Measurements from ENCODE around the gene SORCS2.
"Not testable (repeated sequence)": the region's sequence is repeated elsewhere in the genome, so short reads cannot be mapped to it uniquely, and the experiment has no call there.

The SORCS2 gene

GRCh38 chr4:7572894-7573293 is 380.6 kb downstream of the SORCS2 start:
- WGBS = 92% methylated on average over 7 of the region's 7 CpGs
- Histone ChIP-seq H3K9ac (ENCODE audit: low read depth, low read length) (no peak overlapping the region), H3K27me3 (ENCODE audit: insufficient read depth, low read length) (no peaks in the 10 kb centered on the region), H3K27ac (ENCODE audit: low read depth, low read length) (no peak overlapping the region), H3K36me3 (ENCODE audit: insufficient read depth, low read length) (no peaks in the 10 kb centered on the region), H3K9me3 (ENCODE audit: insufficient read depth, low read depth, low read length) (peaks cover 15% of the 10 kb centered on the region; the same call in 1 of the 2 replicates), H3K4me3 (ENCODE audit: low read length) (no peak overlapping the region), H3K4me1 (ENCODE audit: insufficient read depth, low read length) (no peaks in the 10 kb centered on the region)

GRCh38 chr4:7573576-7574091 is 381.3 kb downstream of the SORCS2 start:
- no peaks in the 10 kb centered on the region for H3K4me1 ChIP-seq (ENCODE audit: insufficient read depth, low read length)
- WGBS = 88% methylated on average over 9 of the region's 9 CpGs
- H3K36me3 ChIP-seq (ENCODE audit: insufficient read depth, low read length) = no peaks in the 10 kb centered on the region
- H3K9me3 ChIP-seq (ENCODE audit: insufficient read depth, low read depth, low read length) = peaks cover 21% of the 10 kb centered on the region
- no peak overlapping the region for H3K27ac ChIP-seq (ENCODE audit: low read depth, low read length)
- H3K4me3 ChIP-seq (ENCODE audit: low read length) = no peak overlapping the region
- H3K9ac ChIP-seq (ENCODE audit: low read depth, low read length) = no peak overlapping the region
- H3K27me3 ChIP-seq (ENCODE audit: insufficient read depth, low read length) = no peaks in the 10 kb centered on the region

- H3K9me3 ChIP-seq (ENCODE audit: insufficient read depth, low read depth, low read length) = peaks cover 26% of the 10 kb centered on the region
- H3K36me3 ChIP-seq (ENCODE audit: insufficient read depth, low read length) = no peaks in the 10 kb centered on the region
- no peak overlapping the region for H3K9ac ChIP-seq (ENCODE audit: low read depth, low read length)
- no peak overlapping the region for H3K27ac ChIP-seq (ENCODE audit: low read depth, low read length)
- no peaks in the 10 kb centered on the region for H3K27me3 ChIP-seq (ENCODE audit: insufficient read depth, low read length)
- no peak overlapping the region for H3K4me3 ChIP-seq (ENCODE audit: low read length)
- 75% methylated on average over 11 of the region's 11 CpGs for WGBS
- no peaks in the 10 kb centered on the region for H3K4me1 ChIP-seq (ENCODE audit: insufficient read depth, low read length)
These were observed 382.1 kb downstream of the SORCS2 start for GRCh38 chr4:7574287-7575014.

- Histone ChIP-seq H3K9ac (ENCODE audit: low read depth, low read length) (no peak overlapping the region), H3K36me3 (ENCODE audit: insufficient read depth, low read length) (no peaks in the 10 kb centered on the region), H3K27ac (ENCODE audit: low read depth, low read length) (no peak overlapping the region), H3K9me3 (ENCODE audit: insufficient read depth, low read depth, low read length) (peaks cover 29% of the 10 kb centered on the region), H3K4me1 (ENCODE audit: insufficient read depth, low read length) (no peaks in the 10 kb centered on the region), H3K4me3 (ENCODE audit: low read length) (no peak overlapping the region), H3K27me3 (ENCODE audit: insufficient read depth, low read length) (no peaks in the 10 kb centered on the region)
- WGBS = 94% methylated on average over 4 of the region's 6 CpGs
These were observed 383.1 kb downstream of the SORCS2 start for GRCh38 chr4:7575426-7575825.

GRCh38 chr4:7577361-7578039 is 385.2 kb downstream of the SORCS2 start:
- H3K9me3 ChIP-seq (ENCODE audit: insufficient read depth, low read depth, low read length) = peaks cover 29% of the 10 kb centered on the region

GRCh38 chr4:7581477-7581876 is 389.1 kb downstream of the SORCS2 start:
- Histone ChIP-seq H3K9me3 (ENCODE audit: insufficient read depth, low read depth, low read length) (peaks cover 27% of the 10 kb centered on the region), H3K27me3 (ENCODE audit: insufficient read depth, low read length) (no peaks in the 10 kb centered on the region), H3K4me3 (ENCODE audit: low read length) (no peak overlapping the region), H3K27ac (ENCODE audit: low read depth, low read length) (no peak overlapping the region), H3K4me1 (ENCODE audit: insufficient read depth, low read length) (no peaks in the 10 kb centered on the region), H3K9ac (ENCODE audit: low read depth, low read length) (no peak overlapping the region), H3K36me3 (ENCODE audit: insufficient read depth, low read length) (no peaks in the 10 kb centered on the region)
- 46% methylated on average over 8 of the region's 8 CpGs for WGBS

More at GRCh38 chr4:7577361-7578039, 385.2 kb downstream of the SORCS2 start:
- not testable (repeated sequence) for H3K9ac ChIP-seq (ENCODE audit: low read depth, low read length); H3K4me3 ChIP-seq (ENCODE audit: low read length); H3K27me3 ChIP-seq (ENCODE audit: insufficient read depth, low read length); H3K4me1 ChIP-seq (ENCODE audit: insufficient read depth, low read length); H3K27ac ChIP-seq (ENCODE audit: low read depth, low read length); H3K36me3 ChIP-seq (ENCODE audit: insufficient read depth, low read length)
- WGBS = 87% methylated on average over 11 of the region's 11 CpGs

GRCh38 chr4:7582313-7583097 is 390.2 kb downstream of the SORCS2 start:
- Histone ChIP-seq H3K27ac (ENCODE audit: low read depth, low read length) (no peak overlapping the region), H3K27me3 (ENCODE audit: insufficient read depth, low read length) (no peaks in the 10 kb centered on the region), H3K9me3 (ENCODE audit: insufficient read depth, low read depth, low read length) (peaks cover 17% of the 10 kb centered on the region), H3K4me1 (ENCODE audit: insufficient read depth, low read length) (no peaks in the 10 kb centered on the region), H3K36me3 (ENCODE audit: insufficient read depth, low read length) (no peaks in the 10 kb centered on the region), H3K4me3 (ENCODE audit: low read length) (no peak overlapping the region), H3K9ac (ENCODE audit: low read depth, low read length) (no peak overlapping the region)
- WGBS = 94% methylated on average over 16 of the region's 16 CpGs

- H3K4me3 ChIP-seq (ENCODE audit: low read length) = no peak overlapping the region
- H3K36me3 ChIP-seq (ENCODE audit: insufficient read depth, low read length) = no peaks in the 10 kb centered on the region
- no peak overlapping the region for H3K9ac ChIP-seq (ENCODE audit: low read depth, low read length)
- 100% methylated on average over 1 of the region's 1 CpG for WGBS
- no peak overlapping the region for H3K27ac ChIP-seq (ENCODE audit: low read depth, low read length)
- H3K9me3 ChIP-seq (ENCODE audit: insufficient read depth, low read depth, low read length) = peaks cover 4% of the 10 kb centered on the region; the same call in 1 of the 2 replicates
- no peaks in the 10 kb centered on the region for H3K4me1 ChIP-seq (ENCODE audit: insufficient read depth, low read length)
- no peaks in the 10 kb centered on the region for H3K27me3 ChIP-seq (ENCODE audit: insufficient read depth, low read length)
These were observed 391.8 kb downstream of the SORCS2 start for GRCh38 chr4:7584098-7584497.

- 95% methylated on average over 9 of the region's 9 CpGs for WGBS
- H3K27ac ChIP-seq (ENCODE audit: low read depth, low read length) = no peak overlapping the region
- H3K36me3 ChIP-seq (ENCODE audit: insufficient read depth, low read length) = no peaks in the 10 kb centered on the region
- H3K4me3 ChIP-seq (ENCODE audit: low read length) = no peak overlapping the region
- no peaks in the 10 kb centered on the region for H3K27me3 ChIP-seq (ENCODE audit: insufficient read depth, low read length)
- peaks cover under 1% of the 10 kb centered on the region; the same call in 1 of the 2 replicates for H3K9me3 ChIP-seq (ENCODE audit: insufficient read depth, low read depth, low read length)
- no peaks in the 10 kb centered on the region for H3K4me1 ChIP-seq (ENCODE audit: insufficient read depth, low read length)
- no peak overlapping the region for H3K9ac ChIP-seq (ENCODE audit: low read depth, low read length)
These were observed 392.3 kb downstream of the SORCS2 start for GRCh38 chr4:7584606-7585159.

- H3K27ac ChIP-seq (ENCODE audit: low read depth, low read length) = no peak overlapping the region
- no peaks in the 10 kb centered on the region for H3K27me3 ChIP-seq (ENCODE audit: insufficient read depth, low read length)
- no peaks in the 10 kb centered on the region for H3K4me1 ChIP-seq (ENCODE audit: insufficient read depth, low read length)
- H3K9me3 ChIP-seq (ENCODE audit: insufficient read depth, low read depth, low read length) = no peaks in the 10 kb centered on the region
- no peak overlapping the region for H3K9ac ChIP-seq (ENCODE audit: low read depth, low read length)
- no peaks in the 10 kb centered on the region for H3K36me3 ChIP-seq (ENCODE audit: insufficient read depth, low read length)
- 100% methylated on average over 3 of the region's 3 CpGs for WGBS
- no peak overlapping the region for H3K4me3 ChIP-seq (ENCODE audit: low read length)
These were observed 393.4 kb downstream of the SORCS2 start for GRCh38 chr4:7585768-7586167.

All from HUES64 (cell line).